ENCODE data around the gene SNTG2. TPM values are rescaled to one million over a fixed set of nuclear protein-coding genes. Genes with fewer than 3 reads are reported as not detected.

The SNTG2 gene
- total and polyA plus RNA-seq, 12 donors: 0.39 to 2.8 (median 1.0) TPM; not detected in 1

- WGBS, 2 donors: 73 to 77% methylated on average over 6 of the region's 6 CpGs
- intact Hi-C loops (cut with DNase I): no loop called here
- no peak for TF ChIP-seq CTCF (IDR thresholded peaks at IDR 0.05)
- H3K4me3 ChIP-seq: no peak overlapping the region
- H3K36me3 ChIP-seq: no peaks in the 10 kb centered on the region
- ATAC-seq: no peak
- H3K27me3 ChIP-seq: no peaks in the 10 kb centered on the region
- peaks cover 0 to 7% (median 0%) of the 10 kb centered on the region in 11 donors for H3K9me3 ChIP-seq
- H3K27ac ChIP-seq: no peak overlapping the region
- no peak for DNase-seq
- H3K4me1 ChIP-seq: no peaks in the 10 kb centered on the region
Observed at GRCh38 chr2:1360557-1361250, 410.1 kb downstream of the SNTG2 start.

- intact Hi-C loops (cut with DNase I): no loop called here
Observed at GRCh38 chr2:1363367-1363766, 412.7 kb downstream of the SNTG2 start.

DNA sequence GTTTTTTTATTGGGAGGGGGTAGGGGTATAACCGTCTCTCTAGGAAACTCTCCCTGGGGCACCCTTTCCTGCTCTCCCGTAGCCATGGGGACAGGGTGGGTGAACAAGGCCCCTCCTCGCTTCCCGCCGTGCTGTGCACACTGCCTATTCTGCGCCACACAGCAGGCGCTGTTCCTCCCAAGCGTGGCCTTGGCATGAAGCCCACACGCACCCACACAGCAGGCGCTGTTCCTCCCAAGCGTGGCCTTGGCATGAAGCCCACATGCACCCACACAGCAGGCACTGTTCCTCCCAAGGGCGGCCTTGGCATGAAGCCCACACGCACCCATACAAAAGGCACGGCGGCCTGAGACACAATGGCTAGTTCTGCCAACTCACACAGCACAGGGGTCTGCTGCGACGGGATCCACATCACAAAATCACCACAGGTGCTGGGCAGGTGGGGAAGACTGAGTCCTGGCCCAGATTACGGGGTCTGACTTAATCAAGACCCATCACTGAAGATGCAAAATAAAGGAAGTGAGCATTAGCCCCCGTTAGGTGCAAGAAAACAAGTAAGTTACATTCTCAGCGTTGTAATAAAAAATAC, 416.0 kb downstream of the SNTG2 start:
- no peak overlapping the region for H3K4me3 ChIP-seq
- H3K9me3 ChIP-seq: no peaks in the 10 kb centered on the region
- no peak overlapping the region for H3K27ac ChIP-seq
- TF ChIP-seq CTCF (IDR thresholded peaks at IDR 0.05): no peak
- WGBS, 2 donors: 75 to 84% methylated on average over 20 of the region's 20 CpGs
- no peaks in the 10 kb centered on the region for H3K36me3 ChIP-seq
- no peaks in the 10 kb centered on the region for H3K4me1 ChIP-seq
- no peaks in the 10 kb centered on the region for H3K27me3 ChIP-seq
- intact Hi-C loops (cut with DNase I): no loop called here
- ATAC-seq (peak in 2 of 8 donors; percentile 41 to 55), DNase-seq (peak; percentile 18 to 40)

More at GRCh38 chr2:1363367-1363766, 412.7 kb downstream of the SNTG2 start:
- no peaks in the 10 kb centered on the region for H3K27me3 ChIP-seq
- no peak for TF ChIP-seq CTCF (IDR thresholded peaks at IDR 0.05)
- no peaks in the 10 kb centered on the region for H3K36me3 ChIP-seq
- H3K27ac ChIP-seq: no peak overlapping the region
- no peak overlapping the region for H3K4me3 ChIP-seq
- ATAC-seq (no peak), DNase-seq (no peak)
- no peaks in the 10 kb centered on the region for H3K9me3 ChIP-seq
- 92% methylated on average over 2 of the region's 2 CpGs for WGBS, 2 donors
- no peaks in the 10 kb centered on the region for H3K4me1 ChIP-seq

DNA sequence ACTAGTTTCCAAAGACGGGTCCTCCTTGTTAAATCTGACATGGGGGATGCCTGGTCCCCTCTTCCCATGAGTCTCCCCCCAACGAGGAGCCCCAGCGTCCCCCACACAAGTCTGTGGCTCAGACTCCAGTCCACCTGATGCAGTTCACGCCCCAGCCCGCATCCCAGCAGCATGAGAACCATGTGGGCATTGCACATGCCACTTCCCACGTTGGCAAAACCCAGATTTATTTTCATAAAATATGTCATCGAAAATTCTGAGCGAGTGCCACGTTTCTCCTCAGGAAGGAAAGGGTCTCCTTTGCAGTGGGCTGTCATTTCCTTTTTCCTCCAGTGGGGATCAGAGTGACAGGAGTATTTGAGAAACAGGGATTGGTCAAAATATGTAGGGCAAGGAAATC, 417.0 kb downstream of the SNTG2 start:
- 66 to 70% methylated on average over 9 of the region's 9 CpGs for WGBS, 2 donors
- no peaks in the 10 kb centered on the region for H3K9me3 ChIP-seq
- ATAC-seq: no peak
- no peak overlapping the region for H3K27ac ChIP-seq
- H3K4me3 ChIP-seq: no peak overlapping the region
- DNase-seq: no peak
- intact Hi-C loops (cut with DNase I): no loop called here
- no peak for TF ChIP-seq CTCF (IDR thresholded peaks at IDR 0.05)
- no peaks in the 10 kb centered on the region for H3K27me3 ChIP-seq
- H3K36me3 ChIP-seq: no peaks in the 10 kb centered on the region
- no peaks in the 10 kb centered on the region for H3K4me1 ChIP-seq
